ENCODE measurements around the gene TP73.

Gene TP73

DNA sequence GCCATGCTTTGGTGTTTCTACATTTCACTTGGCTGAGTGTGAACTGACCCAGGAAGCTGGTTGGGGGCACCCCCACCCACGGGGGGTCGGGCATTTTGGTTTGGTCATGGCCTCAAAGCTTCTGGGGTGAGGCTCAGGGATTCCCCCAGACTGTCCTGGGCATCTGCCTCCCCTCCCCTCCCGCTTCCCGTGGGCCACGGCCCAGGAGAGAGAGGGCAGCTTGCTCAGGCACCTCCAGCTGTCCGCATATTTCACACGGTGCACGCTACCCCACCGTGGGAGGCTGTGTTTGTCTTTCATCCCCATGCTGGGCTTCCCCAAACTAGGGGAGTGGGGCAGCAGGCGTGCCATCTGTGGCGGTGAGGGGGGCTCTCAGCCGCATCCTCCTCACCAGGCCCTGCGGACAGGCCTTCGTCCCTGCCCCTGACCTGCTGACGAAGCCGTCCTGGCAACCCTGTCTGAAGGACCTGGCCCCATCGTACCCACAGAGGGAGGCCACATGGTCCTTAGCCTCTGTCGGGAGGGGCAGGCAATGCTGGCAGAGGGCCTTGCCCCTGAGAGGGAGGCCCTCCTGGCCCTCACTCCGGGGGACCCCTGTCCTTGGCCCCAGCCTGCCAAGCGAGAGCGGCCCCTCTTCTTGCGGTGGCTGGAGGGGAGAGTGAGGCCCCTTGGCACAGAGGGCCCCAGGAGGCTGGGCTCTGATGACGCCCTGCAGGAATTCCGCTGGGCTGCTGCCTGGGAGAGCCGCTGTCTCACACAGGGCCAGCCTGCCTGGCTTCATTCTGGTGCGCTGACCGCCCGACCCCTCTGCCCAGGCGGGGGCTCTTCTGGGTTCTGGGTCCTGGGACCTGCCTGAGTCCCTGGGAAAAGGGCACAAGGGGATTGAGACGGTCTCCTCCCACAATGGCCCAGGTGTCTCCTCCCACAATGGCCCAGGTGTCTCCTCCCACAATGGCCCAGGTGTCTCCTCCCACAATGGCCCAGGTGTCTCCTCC is 22.1 kb downstream of the TP73 start:
- DNase-seq = no peak

- no peak for DNase-seq
These were observed 23.1 kb downstream of the TP73 start for GRCh38 chr1:3675436-3675835.

DNA sequence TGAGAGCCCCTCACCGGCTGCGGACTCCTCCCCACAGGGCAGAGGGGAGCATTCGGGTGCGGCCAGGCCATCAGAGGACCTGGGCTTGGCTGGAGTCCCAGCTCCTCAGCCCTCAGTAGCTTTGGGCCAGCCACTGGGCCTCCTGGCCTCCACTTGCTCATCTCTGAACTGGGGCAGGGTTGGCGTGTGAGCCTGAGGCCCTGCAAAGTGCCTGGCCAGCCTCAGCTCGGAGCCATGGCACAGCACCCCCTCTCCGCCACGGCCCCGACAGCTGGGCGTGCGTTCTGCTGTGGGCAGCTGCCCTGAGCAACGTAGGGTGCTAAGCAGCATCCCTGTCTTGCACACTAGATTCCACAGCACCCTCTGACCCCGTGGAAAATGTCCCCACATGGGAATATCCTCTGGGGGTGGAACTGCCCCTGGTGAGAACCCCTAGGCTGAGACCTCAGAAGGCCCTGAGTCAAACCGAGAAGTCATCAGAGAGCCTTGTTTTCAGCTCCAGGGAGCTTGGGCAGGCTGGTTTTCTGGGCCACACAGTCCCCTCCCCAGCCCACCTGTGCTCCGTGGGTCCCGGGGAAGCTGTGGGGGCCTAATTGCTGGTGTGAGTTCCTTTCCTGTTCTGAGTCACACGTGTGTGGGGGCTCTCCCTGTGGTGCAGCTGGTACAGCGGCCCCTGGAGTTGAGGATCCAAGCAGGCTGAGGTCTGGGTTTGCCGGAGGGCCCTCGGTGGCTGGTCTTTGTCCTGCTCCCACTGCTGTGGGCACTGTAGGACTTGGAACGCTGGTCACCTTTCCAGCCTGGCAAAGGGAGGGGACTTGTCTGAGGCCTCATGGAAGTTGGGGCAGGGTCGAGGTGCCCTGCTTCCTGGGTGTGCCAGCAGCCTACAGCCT is 24.5 kb downstream of the TP73 start:
- DNase-seq = no peak

- no peak for DNase-seq
These were observed 25.2 kb downstream of the TP73 start for GRCh38 chr1:3677484-3677883.

- no peak for DNase-seq
These were observed 26.2 kb downstream of the TP73 start for GRCh38 chr1:3678361-3679097.

DNA sequence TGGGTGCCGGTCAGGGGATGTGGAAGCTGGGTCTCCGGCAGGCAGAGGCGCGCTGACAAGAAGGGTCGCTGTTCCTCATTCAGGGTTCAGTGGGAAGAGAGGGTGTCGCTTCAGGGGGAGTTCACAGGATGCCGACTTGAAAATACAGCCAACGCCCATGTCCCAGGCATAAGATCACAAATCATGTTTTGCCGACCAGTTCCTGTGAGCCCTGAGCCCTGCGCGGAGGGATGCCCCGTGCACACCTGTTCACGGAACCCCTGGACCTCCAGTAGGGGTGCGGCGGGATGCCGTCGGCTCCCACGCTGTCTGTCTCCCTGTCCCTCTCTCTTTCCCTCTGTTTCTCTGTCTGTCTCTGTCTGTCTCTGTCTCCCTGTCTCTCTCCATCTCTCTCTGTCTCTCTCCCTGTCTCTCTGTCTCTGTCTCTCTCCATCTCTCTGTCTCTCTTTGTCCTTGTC is 26.8 kb downstream of the TP73 start:
- DNase-seq = no peak

DNA sequence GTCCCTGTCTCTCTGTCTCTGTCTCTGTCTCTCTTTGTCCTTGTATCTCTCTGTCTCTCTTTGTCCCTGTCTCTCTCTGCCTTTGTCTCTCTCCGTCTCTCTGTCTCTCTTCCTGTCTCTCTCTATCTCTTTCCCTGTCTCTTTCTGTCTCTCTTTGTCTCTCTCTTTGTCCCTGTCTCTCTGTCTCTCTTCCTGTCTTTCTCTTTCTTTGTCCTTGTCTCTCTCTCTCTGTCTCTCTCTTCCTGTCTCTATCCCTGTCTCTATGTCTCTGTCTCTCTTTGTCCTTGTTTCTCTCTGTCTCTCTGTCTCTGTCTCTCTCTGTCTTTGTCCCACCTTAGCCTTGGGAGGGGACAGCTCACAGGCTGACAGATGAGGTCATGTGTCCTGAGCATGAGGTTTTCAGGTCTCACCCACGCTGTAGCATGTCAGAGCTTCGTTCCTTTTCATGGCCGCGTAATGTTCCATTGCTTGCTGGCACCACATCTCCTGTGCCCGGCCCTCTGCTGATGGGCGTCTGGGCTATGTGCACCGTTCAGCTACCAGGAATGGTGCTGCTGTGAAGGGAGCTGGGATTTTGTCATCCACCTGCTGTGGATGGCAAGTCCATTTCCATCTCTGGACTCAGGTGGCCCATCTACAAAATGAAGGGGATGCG is 27.6 kb downstream of the TP73 start:
- DNase-seq = no peak

GRCh38 chr1:3680488-3681230 is 28.3 kb downstream of the TP73 start:
- no peak for DNase-seq

GRCh38 chr1:3681231-3681897 is 29.0 kb downstream of the TP73 start:
- DNase-seq = no peak

GRCh38 chr1:3681898-3682806 is 29.8 kb downstream of the TP73 start:
- no peak for DNase-seq

DNA sequence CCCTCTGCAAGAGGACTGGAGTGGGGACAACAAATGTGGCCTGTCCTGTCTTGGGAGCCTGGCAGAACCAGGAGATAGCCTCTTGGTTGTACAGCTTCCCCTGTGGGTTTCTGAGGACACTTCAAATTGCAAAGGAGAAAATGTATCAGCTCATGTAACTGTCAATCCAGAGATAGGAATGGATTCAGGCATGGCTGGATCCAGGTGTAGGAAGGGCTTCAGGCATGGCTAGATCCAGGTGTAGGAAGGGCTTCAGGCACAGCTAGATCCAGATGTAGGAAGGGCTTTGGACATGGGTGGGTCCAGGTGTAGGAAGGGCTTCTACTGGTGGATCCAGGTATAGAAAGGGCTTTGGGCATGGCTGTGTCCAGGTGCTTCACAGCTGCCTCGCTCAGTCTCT is 30.9 kb downstream of the TP73 start:
- no peak for DNase-seq

DNA sequence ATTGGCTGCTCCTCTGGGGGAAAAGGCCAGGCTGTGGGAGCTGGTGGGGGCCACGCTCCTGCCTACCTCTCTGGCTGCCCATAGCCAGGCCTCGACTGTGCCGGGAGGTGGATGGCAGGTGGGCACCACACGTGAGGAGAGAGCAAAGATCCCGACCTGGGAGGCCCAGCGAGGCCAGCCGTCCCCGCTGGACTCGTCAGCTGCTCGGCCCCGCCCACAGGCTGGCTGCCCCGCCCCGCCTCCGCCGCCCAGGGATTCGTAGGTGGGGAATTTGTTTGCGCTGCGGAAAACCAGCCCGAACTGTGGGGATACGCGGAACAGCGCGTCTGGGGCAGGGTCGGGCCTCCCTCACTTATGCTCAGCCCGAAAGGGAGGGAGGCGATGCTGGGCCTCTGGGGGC is 31.7 kb downstream of the TP73 start:
- DNase-seq = no peak

GRCh38 chr1:3685222-3685621 is 32.9 kb downstream of the TP73 start:
- no peak for DNase-seq

DNA sequence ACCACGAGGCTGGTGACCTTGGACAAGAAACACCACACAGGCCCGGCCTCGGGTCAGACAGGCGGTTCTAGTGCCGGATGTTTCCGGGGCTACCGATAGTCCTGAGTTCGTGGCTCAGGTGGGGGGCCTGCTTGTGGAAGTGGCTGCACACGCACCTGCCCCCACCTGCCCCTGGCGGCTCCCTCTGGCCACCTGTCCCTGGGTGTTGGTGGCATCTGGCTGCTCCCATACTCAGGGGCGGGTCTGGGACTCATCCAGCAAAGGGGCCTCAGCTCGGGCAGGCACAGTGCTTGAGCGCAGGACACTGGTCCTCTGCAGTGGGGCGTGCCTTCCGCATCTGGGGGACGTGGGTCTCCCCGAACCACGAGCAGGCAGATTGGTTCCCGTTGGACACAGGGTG is 33.6 kb downstream of the TP73 start:
- no peak for DNase-seq

DNA sequence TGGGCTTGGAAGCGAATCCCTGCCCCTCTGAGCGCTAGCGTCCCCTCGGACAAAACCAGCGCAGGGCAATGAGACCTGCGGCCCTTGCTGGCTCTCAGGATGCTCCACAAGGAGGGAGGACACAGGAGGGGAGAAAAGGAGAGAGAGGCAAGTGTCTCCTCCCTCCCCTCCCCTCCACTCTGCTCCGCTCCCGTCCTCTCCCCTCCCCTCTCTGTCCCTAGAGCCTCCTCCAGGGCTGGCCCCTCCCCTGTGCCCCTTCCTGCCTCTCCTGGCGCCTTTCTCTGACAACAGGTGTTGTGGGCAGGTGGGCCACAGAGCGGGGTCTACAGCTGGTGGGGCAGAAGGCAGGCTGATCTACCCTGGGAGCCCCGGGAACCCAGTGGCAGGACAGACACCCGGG is 35.2 kb downstream of the TP73 start:
- DNase-seq = no peak

DNA sequence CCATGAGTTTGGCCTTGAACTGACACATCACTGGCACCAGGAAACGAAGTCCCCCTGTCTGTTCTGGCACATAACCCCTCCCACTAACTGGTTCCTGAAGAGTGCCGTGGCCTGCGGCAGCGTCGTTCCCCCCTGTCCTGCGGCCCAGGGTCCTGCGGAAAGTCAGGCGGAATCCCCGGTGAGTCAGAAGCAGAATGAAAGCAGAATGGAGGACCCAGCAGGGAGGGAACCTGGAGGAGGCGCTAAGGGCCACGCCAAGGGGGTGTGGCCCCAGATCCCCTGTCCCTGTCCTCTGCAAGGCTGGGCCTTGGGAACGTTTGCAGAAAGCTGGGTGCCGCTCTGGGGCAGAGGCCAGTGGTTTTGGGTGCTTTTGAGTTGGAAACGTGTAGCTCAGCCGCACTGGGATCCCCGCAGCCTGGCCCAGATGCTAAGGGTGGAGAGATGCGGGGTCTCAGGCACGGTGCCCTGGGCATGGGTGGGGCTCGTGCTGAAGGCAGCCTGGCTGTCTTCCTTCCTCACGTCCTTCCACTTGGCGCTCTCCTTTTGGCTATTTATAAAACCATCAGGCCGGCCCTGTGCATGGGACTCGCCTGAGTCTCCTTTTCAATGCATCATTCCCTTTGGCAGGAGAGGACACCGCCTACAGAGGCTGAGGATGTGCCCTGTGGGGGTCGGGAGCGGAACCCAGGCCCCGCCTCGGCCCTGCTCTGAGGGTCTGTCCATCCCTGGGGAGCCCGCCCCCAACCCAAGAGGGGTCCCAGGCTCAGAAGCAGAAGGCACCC is 36.2 kb downstream of the TP73 start:
- DNase-seq = no peak

DNA sequence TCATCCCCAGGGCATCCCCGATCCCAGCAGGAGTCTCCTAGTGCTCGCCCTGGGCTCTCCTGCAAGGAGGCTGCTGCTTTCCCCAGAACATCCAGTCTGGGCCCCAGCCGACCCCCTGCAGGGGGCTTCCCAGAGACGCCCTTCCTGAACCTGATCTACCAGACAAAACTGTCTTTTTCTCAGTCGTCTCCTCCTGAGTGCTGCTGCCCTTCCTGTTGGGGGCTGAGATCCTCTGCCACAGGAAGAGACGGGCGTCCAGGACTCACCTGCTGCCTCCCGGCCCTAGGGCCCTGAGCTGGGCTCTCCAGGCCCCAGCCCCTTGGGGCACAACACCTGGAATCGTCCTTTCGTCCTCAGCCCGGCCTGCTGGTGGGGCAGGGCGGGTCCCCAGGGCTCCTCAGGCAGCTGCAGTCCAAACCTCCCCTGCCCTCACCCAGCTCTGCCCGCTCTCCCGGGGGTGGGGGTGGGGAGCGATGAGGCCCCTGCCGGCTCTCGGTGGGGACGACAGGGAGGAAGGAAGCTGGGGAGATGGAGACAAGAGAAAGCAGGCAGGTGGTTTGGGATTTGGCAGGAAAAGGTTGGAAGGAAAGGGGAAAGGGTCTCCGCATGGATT is 36.9 kb downstream of the TP73 start:
- DNase-seq = no peak

GRCh38 chr1:3690282-3691065 is 38.2 kb downstream of the TP73 start:
- no peak for DNase-seq
